ENCODE data around the gene SFI1. TPM values are rescaled to one million over a fixed set of nuclear protein-coding genes. Genes with fewer than 3 reads are reported as not detected.

Gene SFI1
- total RNA-seq, 2 experiments from 2014 or later: 281 to 291 TPM

DNA sequence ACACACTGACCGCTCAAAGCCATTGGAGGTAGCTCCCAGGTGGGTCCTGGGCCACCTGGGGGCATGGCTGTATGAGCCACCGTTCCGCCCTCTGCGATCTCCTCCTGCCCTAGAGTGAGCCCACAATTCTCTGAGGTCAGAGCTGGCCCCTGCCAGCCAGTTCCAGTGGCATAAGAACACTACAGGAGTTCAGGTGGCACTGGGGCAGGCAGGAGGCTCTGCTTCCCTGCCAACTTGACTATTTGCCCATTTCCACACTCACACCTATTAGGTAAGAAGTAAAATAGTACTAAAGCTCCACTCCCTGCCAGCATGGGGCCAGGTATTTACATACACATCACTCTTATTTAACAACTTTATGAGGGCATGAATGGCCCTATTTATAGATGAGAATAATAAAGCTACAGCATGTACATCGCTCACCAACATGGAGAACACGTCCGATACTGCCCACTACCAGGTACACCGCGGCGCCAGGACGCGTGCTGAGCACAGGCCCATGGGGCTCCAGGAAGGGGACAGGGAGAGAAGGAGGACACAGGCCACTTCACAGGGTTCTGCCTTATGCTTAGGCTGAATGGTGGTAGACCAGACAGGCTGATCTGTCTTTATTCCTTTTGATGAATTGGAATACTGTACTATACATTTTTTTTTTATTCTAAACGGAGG, 139.4 kb downstream of the SFI1 start:
- no peak overlapping the region for H3K27ac ChIP-seq (ENCODE audit: low read depth in 1 of 2, low read length in 2 of 2)
- Mint-ChIP-seq H3K9me3 (no peaks in the 10 kb centered on the region), H3K27ac (peak overlapping the region; percentile 28), H3K36me3 (ENCODE audit: low read depth) (peaks cover 6% of the 10 kb centered on the region), H3K4me3 (peak overlapping the region; percentile 39), H3K4me1 (ENCODE audit: low read depth) (peaks cover 44% of the 10 kb centered on the region), H3K27me3 (no peaks in the 10 kb centered on the region)
- ATAC-seq (ENCODE audit: poor library complexity) (no peak), DNase-seq (no peak)
- ChIA-PET CTCF (no interaction called here), POLR2A (no interaction called here)
- H3K4me3 ChIP-seq (ENCODE audit: low read length): no peak overlapping the region
- no peak for TF ChIP-seq CTCF (IDR thresholded peaks at IDR 0.05)
- H3K27me3 ChIP-seq (ENCODE audit: control insufficient read depth in 1 of 2, insufficient read depth in 2 of 2, low read length in 2 of 2): no peaks in the 10 kb centered on the region
- H3K9me3 ChIP-seq (ENCODE audit: control insufficient read depth in 1 of 2, insufficient read depth in 1 of 2, low read length in 2 of 2): no peaks in the 10 kb centered on the region
- peaks cover 43% of the 10 kb centered on the region for H3K4me1 ChIP-seq (ENCODE audit: insufficient read depth, low read length)
- no peaks in the 10 kb centered on the region for H3K36me3 ChIP-seq (ENCODE audit: insufficient read depth, low read length)
- intact Hi-C loops (cut with DNase I, micrococcal nuclease): loop anchor here in 1 of 2 experiments (2.0 kb wide), 1 partner anchor 289 kb away; the partner anchor contains the start of gene PATZ1

GRCh38 chr22:31637447-31637890, 141.1 kb downstream of the SFI1 start:
- peak overlapping the region; percentile 39 for H3K4me3 ChIP-seq (ENCODE audit: low read length)
- ChIA-PET CTCF (interaction anchor here (1.0 kb wide), 1 partner anchor 81 kb away, joined by 4 read pairs; no protein-coding TSS in a partner anchor), POLR2A (interaction anchor here (0.6 kb wide), 1 partner anchor 670 kb away, joined by 3 read pairs; no protein-coding TSS in a partner anchor)
- DNase-seq (peak in 2 of 14 experiments; percentile 46 to 53), ATAC-seq (ENCODE audit: poor library complexity) (no peak)
- TF ChIP-seq CTCF (IDR thresholded peaks at IDR 0.05): no peak
- Mint-ChIP-seq H3K4me3 (no peak overlapping the region), H3K9me3 (no peaks in the 10 kb centered on the region), H3K27ac (peak overlapping the region; percentile 75), H3K27me3 (no peaks in the 10 kb centered on the region), H3K4me1 (ENCODE audit: low read depth) (peaks cover 40% of the 10 kb centered on the region), H3K36me3 (ENCODE audit: low read depth) (peaks cover 10% of the 10 kb centered on the region)
- H3K4me1 ChIP-seq (ENCODE audit: insufficient read depth, low read length): peaks cover 38% of the 10 kb centered on the region
- no peaks in the 10 kb centered on the region for H3K9me3 ChIP-seq (ENCODE audit: control insufficient read depth in 1 of 2, insufficient read depth in 1 of 2, low read length in 2 of 2)
- no peaks in the 10 kb centered on the region for H3K27me3 ChIP-seq (ENCODE audit: control insufficient read depth in 1 of 2, insufficient read depth in 2 of 2, low read length in 2 of 2)
- peak overlapping the region in 1 of 2 donors; percentile 22 for H3K27ac ChIP-seq (ENCODE audit: low read depth in 1 of 2, low read length in 2 of 2)
- intact Hi-C loops (cut with DNase I, micrococcal nuclease): no loop called here
- peaks cover 8% of the 10 kb centered on the region for H3K36me3 ChIP-seq (ENCODE audit: insufficient read depth, low read length)

DNA sequence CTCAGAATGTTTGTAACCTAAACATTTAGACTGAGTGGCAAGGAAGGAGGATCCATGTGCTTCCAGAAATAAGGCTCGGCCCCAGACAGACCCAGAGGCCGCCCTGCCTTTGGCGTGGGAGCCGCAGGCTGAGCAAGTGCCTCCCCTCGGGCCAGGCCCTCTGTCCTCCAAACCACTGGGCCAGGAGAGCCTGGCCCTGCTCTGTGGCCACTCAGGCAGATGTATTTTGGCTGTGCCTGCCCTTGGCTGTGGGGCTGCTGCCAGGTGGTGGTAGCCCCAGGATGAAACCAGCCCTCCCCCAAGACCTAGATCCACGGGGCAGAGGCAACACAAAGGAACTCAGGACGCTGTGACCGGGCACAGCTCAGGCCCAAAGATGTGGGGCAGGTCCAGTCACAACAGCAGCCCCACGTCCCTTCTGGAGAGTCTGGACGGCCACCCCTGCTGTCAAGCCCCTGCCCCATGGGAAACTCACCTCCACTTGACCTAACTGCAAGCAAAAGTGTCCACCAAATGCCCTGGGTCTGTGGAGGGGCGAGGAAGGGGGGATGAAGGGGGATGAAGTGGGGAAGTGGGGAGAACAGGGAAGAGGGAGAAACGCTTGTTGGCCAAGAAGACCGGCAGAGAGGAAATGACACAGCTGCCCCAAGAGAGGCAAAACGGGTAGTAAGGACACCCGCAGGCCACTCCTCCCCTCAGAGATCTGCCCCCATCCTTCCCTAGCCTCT, 141.7 kb downstream of the SFI1 start:
- peak overlapping the region; percentile 75 for H3K27ac Mint-ChIP-seq
- peak overlapping the region in 1 of 2 donors; percentile 22 for H3K27ac ChIP-seq (ENCODE audit: low read depth in 1 of 2, low read length in 2 of 2)
- H3K4me3 Mint-ChIP-seq: no peak overlapping the region
- H3K36me3 Mint-ChIP-seq (ENCODE audit: low read depth): peaks cover 11% of the 10 kb centered on the region
- H3K36me3 ChIP-seq (ENCODE audit: insufficient read depth, low read length): peaks cover 9% of the 10 kb centered on the region
- ATAC-seq (ENCODE audit: poor library complexity) (no peak), DNase-seq (peak in 3 of 14 experiments; percentile 32 to 57 (median 53))
- H3K9me3 ChIP-seq (ENCODE audit: control insufficient read depth in 1 of 2, insufficient read depth in 1 of 2, low read length in 2 of 2): no peaks in the 10 kb centered on the region
- ChIA-PET CTCF (interaction anchor here (1.0 kb wide), 1 partner anchor 81 kb away, joined by 4 read pairs; no protein-coding TSS in a partner anchor), POLR2A (interaction anchor here (0.6 to 1.4 kb wide), 2 partner anchors 8 to 670 kb away, joined by 3 to 6 read pairs; no protein-coding TSS in a partner anchor)
- no peaks in the 10 kb centered on the region for H3K27me3 Mint-ChIP-seq
- peaks cover 40% of the 10 kb centered on the region for H3K4me1 Mint-ChIP-seq (ENCODE audit: low read depth)
- no peaks in the 10 kb centered on the region for H3K9me3 Mint-ChIP-seq
- peak overlapping the region; percentile 39 for H3K4me3 ChIP-seq (ENCODE audit: low read length)
- peaks cover 38% of the 10 kb centered on the region for H3K4me1 ChIP-seq (ENCODE audit: insufficient read depth, low read length)
- H3K27me3 ChIP-seq (ENCODE audit: control insufficient read depth in 1 of 2, insufficient read depth in 2 of 2, low read length in 2 of 2): no peaks in the 10 kb centered on the region
- intact Hi-C loops (cut with DNase I, micrococcal nuclease): no loop called here
- TF ChIP-seq CTCF (IDR thresholded peaks at IDR 0.05): no peak

Data from CD4-positive, alpha-beta T cell (primary cell).